Fibroblast of lung (primary cell): Measurements from ENCODE around the gene ELL.

Source experiments
- CTCF ChIP-seq, 2 donors: IDR thresholded peaks in 1 of 2; conservative IDR thresholded peaks in 1 of 2; 1 replicate in 1 of 2; 2 replicates in 1 of 2; pipeline ENCODE4 v1.5.1; 2011 to 2012; ENCODE audit warnings: low read length in 2 of 2, control low read depth in 1 of 2, inconsistent platforms in 1 of 2, low read depth in 1 of 2, mild to moderate bottlenecking in 1 of 2
- EZH2 ChIP-seq: IDR thresholded peaks from 2 replicates; pipeline ENCODE4 v1.5.1; 2012; ENCODE audit warnings: low read length, control low read depth, mild to moderate bottlenecking; ENCODE audit errors: missing control alignments

GRCh38 chr19:18392926-18393325 lies 128.9 kb downstream of the ELL start:
- TF ChIP-seq EZH2 (no peak), CTCF (conservative IDR thresholded peaks at IDR 0.05 in 1 of 2, IDR thresholded peaks at IDR 0.05 in 1 of 2; ENCODE audit: low read depth in 1 of 2, low read length in 2 of 2) (no peak)
